ENCODE data around the gene TBX6. TPM values are rescaled to one million over a fixed set of nuclear protein-coding genes. Genes with fewer than 3 reads are reported as not detected.

The TBX6 gene
- total RNA-seq, 1 donor from 2014 or later = 3.7 TPM

Other genes starting within 250 kb of the TBX6 start
- gene CDIPT, start 228.7 kb downstream of the TBX6 start, total RNA-seq = 110 TPM
- 113 TPM for gene SEZ6L2, start 192.4 kb downstream of the TBX6 start, total RNA-seq
- 94.5 TPM for gene ASPHD1, start 191.4 kb downstream of the TBX6 start, total RNA-seq
- gene KCTD13, start 165.7 kb downstream of the TBX6 start, total RNA-seq = 28.4 TPM
- gene TMEM219, start 129.8 kb downstream of the TBX6 start, total RNA-seq = 167 TPM
- gene TAOK2, start 118.1 kb downstream of the TBX6 start, total RNA-seq = 67.3 TPM
- gene HIRIP3, start 96.3 kb downstream of the TBX6 start, total RNA-seq = 16.3 TPM
- gene INO80E, start 95.7 kb downstream of the TBX6 start, total RNA-seq = 88.4 TPM
- gene DOC2A, start 80.9 kb downstream of the TBX6 start, total RNA-seq = 18.8 TPM
- gene C16orf92, start 68.7 kb downstream of the TBX6 start, total RNA-seq = not detected
- gene TLCD3B, start 60.7 kb downstream of the TBX6 start, total RNA-seq = not detected
- gene ALDOA, start 26.2 kb downstream of the TBX6 start, total RNA-seq = 1,422 TPM
- 95.3 TPM for gene PPP4C, start 15.9 kb downstream of the TBX6 start, total RNA-seq
- gene YPEL3, start 4.3 kb upstream of the TBX6 start, total RNA-seq = 81.7 TPM
- gene GDPD3, start 21.6 kb upstream of the TBX6 start, total RNA-seq = 11.2 TPM
- gene MAPK3, start 31.3 kb upstream of the TBX6 start, total RNA-seq = 109 TPM
- 58.5 TPM for gene CORO1A, start 91.7 kb upstream of the TBX6 start, total RNA-seq
- 59.4 TPM for gene BOLA2B, start 101.7 kb upstream of the TBX6 start, total RNA-seq
- 70.4 TPM for gene SLX1A, start 102.0 kb upstream of the TBX6 start, total RNA-seq
- 19.4 TPM for gene SULT1A3, start 107.3 kb upstream of the TBX6 start, total RNA-seq
- gene NPIPB13, start 156.6 kb upstream of the TBX6 start, total RNA-seq = 12.5 TPM